Breast epithelium (tissue), 3 donors: ENCODE data around the gene NCBP3.

Source experiments
- CTCF ChIP-seq, 3 donors: fragments of 450-650 bp; IDR thresholded peaks; one replicate each; pipeline ENCODE4 v1.5.1; 2016 to 2017; ENCODE audit warnings: antibody characterized with exemption in 3 of 3, mild to moderate bottlenecking in 3 of 3, moderate library complexity in 3 of 3
- POLR2A ChIP-seq: fragments of 450-650 bp; IDR thresholded peaks from one replicate; pipeline ENCODE4 v1.6.1; 2016; ENCODE audit warnings: antibody characterized with exemption, mild to moderate bottlenecking, moderate library complexity
- POLR2AphosphoS5 ChIP-seq, 3 donors: sonication (generic); formaldehyde crosslinking; IDR thresholded peaks; one replicate each; pipeline ENCODE4 v1.6.1; 2017; ENCODE audit warnings: antibody characterized with exemption in 3 of 3

- TF ChIP-seq CTCF (IDR thresholded peaks at IDR 0.05) (no peak), POLR2AphosphoS5 (IDR thresholded peaks at IDR 0.05) (no peak), POLR2A (no peak)
Measured at GRCh38 chr17:3860939-3861700, 15.1 kb upstream of the NCBP3 start.
